ENCODE results near the gene LCN12. TPM values are rescaled to one million over a fixed set of nuclear protein-coding genes. Genes with fewer than 3 reads are reported as not detected.

LCN12 gene
- total RNA-seq, 4 donors from 2014 or later, result not detected

GRCh38 chr9:136960212-136960937, 8.3 kb downstream of the LCN12 start:
- H3K27ac ChIP-seq (replicated peaks in 1 of 4), result no peak overlapping the region
- WGBS, result 83% methylated on average over 19 of the region's 19 CpGs
- peaks cover 0 to 27% (median 0%) of the 10 kb centered on the region in 4 donors for H3K27me3 ChIP-seq
- intact Hi-C loops (cut with DNase I), result no loop called here
- no peak for DNase-seq (ENCODE audit: extremely low spot score)
- H3K4me1 ChIP-seq, result peaks cover 6 to 16% (median 12%) of the 10 kb centered on the region in 4 donors
- no peaks in the 10 kb centered on the region for H3K9me3 ChIP-seq
- TF ChIP-seq POLR2A (IDR thresholded peaks at IDR 0.05; ENCODE audit: low read depth), result no peak
- TF ChIP-seq POLR2AphosphoS5 (IDR thresholded peaks at IDR 0.05), result no peak
- TF ChIP-seq EP300 (IDR thresholded peaks at IDR 0.05), result no peak
- TF ChIP-seq, protein P1, sequence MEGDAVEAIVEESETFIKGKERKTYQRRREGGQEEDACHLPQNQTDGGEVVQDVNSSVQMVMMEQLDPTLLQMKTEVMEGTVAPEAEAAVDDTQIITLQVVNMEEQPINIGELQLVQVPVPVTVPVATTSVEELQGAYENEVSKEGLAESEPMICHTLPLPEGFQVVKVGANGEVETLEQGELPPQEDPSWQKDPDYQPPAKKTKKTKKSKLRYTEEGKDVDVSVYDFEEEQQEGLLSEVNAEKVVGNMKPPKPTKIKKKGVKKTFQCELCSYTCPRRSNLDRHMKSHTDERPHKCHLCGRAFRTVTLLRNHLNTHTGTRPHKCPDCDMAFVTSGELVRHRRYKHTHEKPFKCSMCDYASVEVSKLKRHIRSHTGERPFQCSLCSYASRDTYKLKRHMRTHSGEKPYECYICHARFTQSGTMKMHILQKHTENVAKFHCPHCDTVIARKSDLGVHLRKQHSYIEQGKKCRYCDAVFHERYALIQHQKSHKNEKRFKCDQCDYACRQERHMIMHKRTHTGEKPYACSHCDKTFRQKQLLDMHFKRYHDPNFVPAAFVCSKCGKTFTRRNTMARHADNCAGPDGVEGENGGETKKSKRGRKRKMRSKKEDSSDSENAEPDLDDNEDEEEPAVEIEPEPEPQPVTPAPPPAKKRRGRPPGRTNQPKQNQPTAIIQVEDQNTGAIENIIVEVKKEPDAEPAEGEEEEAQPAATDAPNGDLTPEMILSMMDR (IDR thresholded peaks at IDR 0.05), result no peak
- no peaks in the 10 kb centered on the region for H3K36me3 ChIP-seq
- no peak overlapping the region for H3K4me3 ChIP-seq

DNA sequence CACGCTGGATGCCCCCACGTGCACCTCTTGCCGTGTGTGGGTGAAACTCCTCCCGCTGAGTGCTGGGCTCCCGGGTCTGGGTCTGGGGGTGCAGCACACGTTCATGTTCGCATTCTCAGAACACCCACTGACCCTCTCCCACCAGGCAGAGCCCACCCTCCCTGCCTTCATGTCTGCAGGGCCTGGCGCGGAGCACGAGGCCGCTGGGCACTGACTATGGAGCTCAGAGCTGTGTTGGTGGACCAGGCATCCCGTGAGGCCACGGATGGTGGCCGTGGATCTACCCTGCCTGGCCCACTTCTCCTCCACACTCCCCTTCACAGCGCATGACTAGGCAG, 8.8 kb downstream of the LCN12 start:
- TF ChIP-seq EP300 (IDR thresholded peaks at IDR 0.05) (no peak), POLR2AphosphoS5 (IDR thresholded peaks at IDR 0.05) (no peak), POLR2A (IDR thresholded peaks at IDR 0.05; ENCODE audit: low read depth) (no peak)
- TF ChIP-seq, protein P1 (IDR thresholded peaks at IDR 0.05), result no peak
- no peak for DNase-seq (ENCODE audit: extremely low spot score)
- 81% methylated on average over 14 of the region's 15 CpGs for WGBS
- H3K36me3 ChIP-seq, result no peaks in the 10 kb centered on the region
- no peak overlapping the region for H3K4me3 ChIP-seq
- H3K27ac ChIP-seq (replicated peaks in 1 of 4), result no peak overlapping the region
- intact Hi-C loops (cut with DNase I), result no loop called here
- peaks cover 6 to 19% (median 14%) of the 10 kb centered on the region in 4 donors for H3K4me1 ChIP-seq
- H3K27me3 ChIP-seq, result peaks cover 0 to 32% (median 0%) of the 10 kb centered on the region in 4 donors
- H3K9me3 ChIP-seq, result no peaks in the 10 kb centered on the region

- intact Hi-C loops (cut with DNase I), result no loop called here
- no peak for TF ChIP-seq EP300 (IDR thresholded peaks at IDR 0.05)
- TF ChIP-seq POLR2AphosphoS5 (IDR thresholded peaks at IDR 0.05), result no peak
- TF ChIP-seq, protein P1 (IDR thresholded peaks at IDR 0.05), result no peak
- TF ChIP-seq POLR2A (IDR thresholded peaks at IDR 0.05; ENCODE audit: low read depth), result no peak
- Histone ChIP-seq H3K9me3 (no peaks in the 10 kb centered on the region), H3K4me1 (peaks cover 10 to 24% (median 20%) of the 10 kb centered on the region in 4 donors), H3K27ac (replicated peaks in 1 of 4) (no peak overlapping the region), H3K36me3 (no peaks in the 10 kb centered on the region), H3K4me3 (no peak overlapping the region), H3K27me3 (peaks cover 0 to 38% (median 0%) of the 10 kb centered on the region in 4 donors)
- WGBS, result 78% methylated on average over 11 of the region's 23 CpGs
- no peak for DNase-seq (ENCODE audit: extremely low spot score)
Measured at GRCh38 chr9:136961279-136962065, 9.4 kb downstream of the LCN12 start.

GRCh38 chr9:136962163-136962562, 10.1 kb downstream of the LCN12 start:
- no peak overlapping the region for H3K27ac ChIP-seq (replicated peaks in 1 of 4)

More at GRCh38 chr9:136962163-136962562, 10.1 kb downstream of the LCN12 start:
- intact Hi-C loops (cut with DNase I), result no loop called here
- TF ChIP-seq, protein P1 (IDR thresholded peaks at IDR 0.05), result no peak
- no peak for TF ChIP-seq POLR2A (IDR thresholded peaks at IDR 0.05; ENCODE audit: low read depth)
- TF ChIP-seq POLR2AphosphoS5 (IDR thresholded peaks at IDR 0.05), result no peak
- TF ChIP-seq EP300 (IDR thresholded peaks at IDR 0.05), result no peak
- no peak overlapping the region for H3K4me3 ChIP-seq
- H3K36me3 ChIP-seq, result no peaks in the 10 kb centered on the region
- no peaks in the 10 kb centered on the region for H3K9me3 ChIP-seq
- peaks cover 0 to 38% (median 0%) of the 10 kb centered on the region in 4 donors for H3K27me3 ChIP-seq
- H3K4me1 ChIP-seq, result peaks cover 10 to 25% (median 20%) of the 10 kb centered on the region in 4 donors
- DNase-seq (ENCODE audit: extremely low spot score), result no peak
- WGBS, result 93% methylated on average over 9 of the region's 9 CpGs
